Stimulated activated CD8-positive, alpha-beta memory T cell treated with anti-CD3 and anti-CD28 coated beads, Interleukin-7, amount 100 ng/mL, for 1 hour (primary cell): ENCODE data around the gene CAMTA1.
"Not testable (repeated sequence)": the region's sequence is repeated elsewhere in the genome, so short reads cannot be mapped to it uniquely, and the experiment has no call there.

Source experiments
- DNase-seq, 2 donors: peaks; one replicate each; pipeline ENCODE4 v3.0.0-alpha.2; 2020; ENCODE audit warnings: low read depth in 2 of 2

The CAMTA1 gene

GRCh38 chr1:7587108-7587772, 802.0 kb downstream of the CAMTA1 start:
- DNase-seq, result no peak

DNA sequence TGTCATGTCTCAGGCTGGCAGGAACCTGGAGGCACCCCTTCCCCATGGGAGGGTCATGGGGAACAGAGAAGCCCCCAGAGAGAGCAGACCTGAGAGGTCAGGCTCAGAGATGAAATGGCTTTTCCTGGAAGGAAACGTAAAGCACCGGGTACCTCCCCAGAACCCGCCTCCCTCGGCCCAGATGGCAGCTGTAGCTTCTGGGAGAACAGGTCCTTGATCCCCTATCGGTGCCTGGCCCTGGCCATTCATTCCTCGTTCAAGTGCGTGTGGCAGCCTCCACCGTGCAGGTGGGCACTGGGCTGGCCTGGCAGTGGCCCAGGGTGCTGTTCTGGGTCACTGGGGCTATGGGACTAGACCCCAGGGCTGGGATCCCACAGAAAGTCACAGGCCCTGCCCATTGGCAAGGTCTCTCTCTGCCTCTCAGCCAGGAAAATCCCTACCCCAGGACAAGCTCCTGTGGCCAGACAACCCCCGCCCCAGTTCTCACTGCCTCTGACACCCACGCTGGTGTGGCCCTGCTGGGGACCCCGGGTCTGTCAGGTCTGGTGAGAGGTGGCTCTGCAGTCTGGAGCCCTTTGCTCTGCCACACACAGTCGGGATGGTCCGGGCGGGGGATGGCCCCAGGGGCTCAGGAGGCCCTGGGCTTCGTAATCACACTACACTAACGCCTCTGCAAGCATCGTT, 802.7 kb downstream of the CAMTA1 start:
- no peak for DNase-seq

GRCh38 chr1:7588457-7588827, 803.2 kb downstream of the CAMTA1 start:
- DNase-seq, result no peak

DNA sequence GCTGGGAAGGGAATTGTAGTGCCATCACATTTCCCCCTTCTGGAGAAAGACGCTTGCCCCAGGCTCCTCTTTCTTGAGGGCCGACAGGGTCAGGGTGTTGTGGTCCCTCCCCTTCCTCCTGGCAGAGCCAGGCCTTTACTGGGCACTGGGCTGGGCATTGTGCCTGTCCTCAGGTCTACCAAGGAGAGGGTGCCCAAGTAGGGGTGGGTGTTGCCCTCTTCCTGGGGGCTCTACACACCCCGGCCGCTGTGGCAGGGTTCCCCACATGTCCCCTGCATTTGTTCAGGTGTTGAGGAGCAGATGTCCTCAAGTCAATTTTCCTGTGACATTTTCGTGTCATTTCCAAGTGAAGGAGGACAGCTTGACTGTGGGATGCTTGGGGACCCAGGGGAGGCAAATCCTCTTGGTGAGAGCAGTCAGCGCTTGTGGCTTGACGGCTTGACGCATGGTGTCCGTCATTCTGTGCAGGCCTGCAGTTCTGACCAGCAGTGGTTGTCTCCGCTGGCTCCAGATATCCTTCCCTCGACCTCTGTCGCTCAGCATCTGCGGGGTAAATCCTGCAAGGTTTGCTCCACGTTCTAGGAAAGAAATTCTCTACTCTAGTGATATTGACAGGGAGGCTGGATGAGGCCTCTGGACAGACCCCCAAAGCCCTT, 804.0 kb downstream of the CAMTA1 start:
- no peak for DNase-seq

DNA sequence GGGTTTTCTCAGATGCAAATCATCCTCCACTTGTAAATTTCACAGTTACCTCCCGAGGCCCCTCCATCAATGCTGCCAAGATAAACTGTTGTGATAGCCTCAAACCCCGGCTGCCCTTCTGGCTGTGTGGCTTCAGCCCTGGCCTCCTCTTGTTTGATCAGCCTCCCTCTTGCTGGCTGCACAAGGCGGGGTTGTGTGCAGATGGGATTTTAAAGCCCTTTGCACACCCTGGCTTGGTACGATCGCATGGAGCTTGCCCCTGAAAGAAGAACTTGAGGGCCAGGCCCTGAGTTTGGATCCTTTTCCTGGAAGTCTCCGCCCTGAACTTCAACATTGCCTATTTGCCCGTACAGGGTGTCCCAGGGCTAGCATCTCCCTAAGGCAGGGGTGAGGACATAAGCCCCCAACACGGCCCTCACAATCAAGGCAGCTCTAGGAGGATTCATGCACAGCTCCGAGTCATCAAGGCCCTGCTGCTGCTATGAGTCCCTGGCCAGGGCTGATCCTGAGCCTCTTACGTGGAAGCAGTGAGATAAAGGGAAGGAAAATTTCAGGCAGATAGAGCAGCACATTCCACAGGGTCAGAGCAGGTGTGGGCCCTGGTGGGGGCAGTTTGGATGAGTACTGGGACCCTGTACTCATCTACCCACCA, 804.6 kb downstream of the CAMTA1 start:
- no peak for DNase-seq

DNA sequence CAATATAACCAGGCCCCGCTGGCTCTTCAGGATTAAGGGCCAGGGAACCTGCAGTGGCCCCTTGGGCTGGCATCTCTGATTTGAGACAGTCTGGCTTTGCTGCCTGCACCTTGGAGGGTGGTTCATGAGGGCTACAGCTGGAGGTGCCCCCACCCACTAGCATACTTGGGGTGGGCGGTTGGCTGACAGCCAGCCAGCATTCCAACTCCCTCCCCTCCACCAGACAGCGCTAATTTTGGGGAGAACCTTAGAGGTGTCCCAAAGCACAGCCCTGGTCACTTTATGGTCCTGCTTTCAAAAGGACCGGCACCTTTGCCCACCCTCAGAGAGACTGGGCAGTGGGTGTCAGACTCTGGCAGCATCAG, 805.2 kb downstream of the CAMTA1 start:
- DNase-seq, result no peak

GRCh38 chr1:7591565-7591964, 806.3 kb downstream of the CAMTA1 start:
- DNase-seq, result no peak

GRCh38 chr1:7592120-7592798, 807.0 kb downstream of the CAMTA1 start:
- no peak for DNase-seq

- DNase-seq, result no peak
Measured at GRCh38 chr1:7594002-7594713, 808.9 kb downstream of the CAMTA1 start.

- no peak for DNase-seq
Measured at GRCh38 chr1:7594714-7595295, 809.6 kb downstream of the CAMTA1 start.

GRCh38 chr1:7595336-7595735, 810.1 kb downstream of the CAMTA1 start:
- no peak for DNase-seq

GRCh38 chr1:7596126-7596965, 811.1 kb downstream of the CAMTA1 start:
- no peak for DNase-seq

- not testable (repeated sequence) for DNase-seq
Measured at GRCh38 chr1:7598058-7598457, 812.8 kb downstream of the CAMTA1 start.

GRCh38 chr1:7604906-7605305, 819.7 kb downstream of the CAMTA1 start:
- not testable (repeated sequence) for DNase-seq

DNA sequence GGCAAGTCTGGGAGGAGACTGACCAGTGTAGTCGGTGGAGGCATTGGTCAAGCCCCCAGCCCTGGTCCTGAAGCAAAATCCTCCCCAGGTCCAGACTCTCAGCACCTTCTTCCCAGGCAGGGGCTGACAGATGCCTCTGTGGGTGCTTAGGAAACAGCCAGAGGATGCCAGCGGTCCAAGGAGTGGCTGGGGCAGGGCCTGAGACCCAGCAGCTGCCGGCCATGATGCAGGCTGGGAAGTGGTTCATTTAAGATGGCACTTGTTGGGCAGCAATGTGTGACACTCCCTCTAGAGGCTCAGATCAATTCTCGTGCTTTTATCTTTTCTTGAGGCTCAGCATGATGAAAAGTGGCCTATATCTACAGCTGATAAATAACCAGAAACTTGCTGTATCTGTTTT, 820.8 kb downstream of the CAMTA1 start:
- no peak for DNase-seq

DNA sequence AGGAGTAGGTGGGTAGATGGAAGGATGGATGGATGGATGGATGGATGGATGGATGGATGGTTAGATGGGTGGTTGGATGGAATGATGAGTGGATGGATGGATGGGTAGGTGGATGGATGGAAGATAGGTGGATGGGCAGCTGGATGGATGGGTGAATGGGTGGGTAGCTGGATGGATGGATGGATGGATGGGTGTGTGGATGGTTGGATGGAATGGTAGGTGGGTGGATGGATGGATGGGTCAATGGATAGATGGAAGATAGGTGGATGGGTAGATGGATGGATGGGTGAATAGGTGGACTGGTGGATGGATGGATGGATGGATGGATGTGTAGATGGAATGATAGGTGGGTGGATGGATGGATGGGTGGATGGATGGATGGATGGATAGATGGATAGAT, 821.8 kb downstream of the CAMTA1 start:
- DNase-seq, result no peak

GRCh38 chr1:7608628-7609305, 823.5 kb downstream of the CAMTA1 start:
- no peak for DNase-seq

DNA sequence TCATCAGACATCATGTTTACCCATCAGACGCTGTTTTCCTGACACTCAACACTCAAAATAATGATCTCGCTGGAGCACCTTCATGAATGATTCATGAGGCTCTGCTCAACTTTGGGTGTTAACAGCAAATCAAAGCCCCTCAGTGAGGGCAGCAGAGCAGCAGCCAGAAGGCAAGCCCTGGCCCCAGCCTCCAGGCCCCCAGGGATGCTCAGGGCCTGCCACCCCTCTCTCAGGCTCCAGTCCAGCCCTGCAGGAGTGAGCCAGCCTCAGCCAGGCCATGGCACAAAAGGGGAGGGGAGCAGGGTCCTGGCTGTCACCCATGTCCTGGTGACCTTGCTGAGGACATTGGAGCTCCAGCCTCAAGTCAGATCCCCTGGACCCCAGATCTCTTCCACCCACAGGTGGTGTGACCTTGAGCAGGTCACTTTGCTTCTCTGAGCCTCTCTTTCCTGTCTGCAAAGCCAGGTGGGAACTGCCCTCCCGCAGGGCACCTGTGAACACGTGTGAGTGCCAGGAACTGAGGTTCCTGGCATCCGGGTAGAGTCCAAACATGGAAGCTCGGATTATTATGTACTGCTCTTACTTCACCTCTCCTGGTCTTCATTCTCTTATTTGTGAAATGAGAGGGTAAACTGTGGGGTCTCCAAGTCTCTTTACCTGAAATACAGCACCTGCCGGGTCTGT, 824.2 kb downstream of the CAMTA1 start:
- no peak for DNase-seq

- no peak for DNase-seq
Measured at GRCh38 chr1:7610106-7610731, 825.0 kb downstream of the CAMTA1 start.
